Measurements from ENCODE around the gene LRRC32. TPM values are rescaled to one million over a fixed set of nuclear protein-coding genes. Genes with fewer than 3 reads are reported as not detected.

The LRRC32 gene
- total RNA-seq, 1 experiment from 2014 or later, result not detected

DNA sequence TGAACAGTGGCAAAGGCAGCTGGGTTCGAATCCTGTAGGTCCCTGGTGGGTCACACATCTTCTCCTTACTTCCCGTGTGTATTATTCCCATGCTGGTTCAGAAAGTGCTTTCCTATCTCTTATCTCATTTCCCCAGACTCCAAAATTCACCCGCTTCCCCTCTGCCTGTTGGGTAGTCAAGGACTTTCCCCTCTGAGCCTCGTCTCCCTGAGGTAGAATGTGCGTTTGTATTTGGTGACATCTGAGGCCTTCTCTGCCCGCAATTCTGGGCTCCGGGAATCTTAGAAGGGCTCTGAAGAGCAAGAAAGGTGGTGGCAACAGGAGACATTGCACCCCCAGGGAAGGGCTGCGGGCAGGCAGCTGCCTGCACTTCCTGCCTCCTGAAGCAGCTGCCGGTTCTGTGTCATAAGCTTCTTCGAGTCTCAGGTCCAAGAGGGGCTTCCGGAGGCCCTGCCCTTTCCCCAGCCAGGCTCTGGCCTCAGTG, 5.9 kb downstream of the LRRC32 start:
- DNase-seq (ENCODE audit: low spot score), result no peak

DNA sequence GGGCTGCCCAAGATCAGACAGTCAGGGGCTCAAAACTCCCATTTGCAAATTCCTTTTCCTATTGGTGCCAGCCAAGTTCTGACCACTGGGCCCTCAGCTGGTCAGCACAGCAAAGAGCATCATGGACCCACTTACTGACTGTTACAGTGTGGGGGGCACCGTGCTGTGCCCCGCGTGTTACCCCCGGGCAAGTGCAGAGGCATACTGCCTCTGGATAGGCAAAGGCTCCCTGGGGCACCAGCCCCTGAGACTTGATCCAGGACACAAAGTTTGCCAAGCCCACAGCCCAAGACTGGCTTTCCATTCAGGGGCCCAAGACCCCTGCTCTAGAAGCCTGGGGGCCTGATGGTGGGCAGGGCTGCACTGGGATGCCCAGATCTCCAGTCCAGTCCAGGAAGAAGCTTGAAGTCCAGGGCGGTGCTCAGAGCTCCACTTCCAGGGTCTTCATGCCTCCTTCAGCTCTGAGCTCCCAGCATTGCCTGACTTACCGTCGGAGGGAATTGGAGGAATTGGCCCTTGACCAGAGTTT, 6.6 kb downstream of the LRRC32 start:
- DNase-seq (ENCODE audit: low spot score), result no peak

DNA sequence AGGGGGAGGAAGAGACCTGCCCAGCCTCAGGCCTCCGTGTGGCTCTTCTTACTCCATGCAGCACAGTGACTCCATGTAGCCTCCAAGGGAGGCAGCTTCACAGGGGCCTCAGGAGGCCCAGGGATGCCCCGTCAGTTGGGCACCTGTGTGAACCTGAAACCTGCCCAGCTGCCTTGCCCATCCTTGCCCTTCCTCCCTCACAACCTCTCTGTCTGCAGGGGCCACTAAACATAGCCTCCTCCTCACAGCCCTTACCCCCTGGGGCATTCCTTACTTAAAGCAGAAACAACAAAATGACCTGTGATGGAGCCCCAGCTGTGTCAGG, 7.1 kb downstream of the LRRC32 start:
- no peak for DNase-seq (ENCODE audit: low spot score)

GRCh38 chr11:76662656-76663485, 7.7 kb downstream of the LRRC32 start:
- no peak for DNase-seq (ENCODE audit: low spot score)

DNA sequence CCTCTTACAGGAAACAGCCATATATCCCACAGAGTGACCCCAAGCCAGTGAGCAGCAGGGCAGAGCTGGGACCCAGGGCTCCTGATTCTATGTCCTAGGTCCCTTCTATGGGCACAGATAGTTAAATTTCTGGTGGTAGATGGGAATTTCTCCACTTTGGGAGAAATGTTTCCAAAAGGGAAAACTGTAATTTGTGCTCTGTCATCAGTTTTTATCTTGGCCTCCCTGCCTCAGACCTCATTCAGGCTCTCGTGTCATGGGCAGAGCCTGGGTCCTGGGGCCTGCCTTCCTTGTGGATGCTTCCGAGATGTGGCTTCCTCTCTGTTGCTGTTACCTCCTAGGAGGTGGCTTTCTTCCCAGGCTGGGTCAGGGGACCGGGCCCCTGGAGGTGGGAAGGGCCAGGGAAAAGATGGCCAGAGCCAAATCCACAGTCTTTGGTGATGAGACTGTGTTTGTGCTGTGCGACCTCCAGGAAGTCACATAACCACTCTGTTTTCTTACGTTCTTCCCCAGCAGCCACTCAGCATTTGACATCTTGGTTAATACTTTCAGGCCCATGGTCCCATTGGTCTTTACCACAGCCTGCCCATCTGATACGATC, 8.6 kb downstream of the LRRC32 start:
- DNase-seq (ENCODE audit: low spot score), result no peak

DNA sequence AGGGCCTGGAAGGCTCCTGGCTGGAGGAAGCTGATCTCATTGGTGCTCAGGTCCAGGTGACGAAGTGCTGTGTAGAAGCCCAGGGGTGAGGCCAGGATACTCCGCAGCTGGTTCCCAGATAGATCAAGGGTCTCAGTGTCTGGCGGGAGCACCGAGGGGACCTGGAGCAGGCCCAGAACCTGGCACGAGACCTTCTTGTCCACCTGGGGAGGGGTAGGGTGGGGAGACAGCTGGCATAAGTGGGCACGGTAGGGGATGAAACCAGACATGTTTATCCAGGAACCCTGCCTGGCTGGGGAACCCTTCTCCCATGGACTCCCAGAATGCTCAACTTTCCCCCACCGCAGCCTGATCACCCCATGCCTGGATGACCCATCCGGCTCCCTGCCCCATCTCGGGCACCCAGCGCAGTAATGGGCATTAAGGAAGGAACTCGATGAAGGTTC, 9.2 kb downstream of the LRRC32 start:
- DNase-seq (ENCODE audit: low spot score), result no peak

DNA sequence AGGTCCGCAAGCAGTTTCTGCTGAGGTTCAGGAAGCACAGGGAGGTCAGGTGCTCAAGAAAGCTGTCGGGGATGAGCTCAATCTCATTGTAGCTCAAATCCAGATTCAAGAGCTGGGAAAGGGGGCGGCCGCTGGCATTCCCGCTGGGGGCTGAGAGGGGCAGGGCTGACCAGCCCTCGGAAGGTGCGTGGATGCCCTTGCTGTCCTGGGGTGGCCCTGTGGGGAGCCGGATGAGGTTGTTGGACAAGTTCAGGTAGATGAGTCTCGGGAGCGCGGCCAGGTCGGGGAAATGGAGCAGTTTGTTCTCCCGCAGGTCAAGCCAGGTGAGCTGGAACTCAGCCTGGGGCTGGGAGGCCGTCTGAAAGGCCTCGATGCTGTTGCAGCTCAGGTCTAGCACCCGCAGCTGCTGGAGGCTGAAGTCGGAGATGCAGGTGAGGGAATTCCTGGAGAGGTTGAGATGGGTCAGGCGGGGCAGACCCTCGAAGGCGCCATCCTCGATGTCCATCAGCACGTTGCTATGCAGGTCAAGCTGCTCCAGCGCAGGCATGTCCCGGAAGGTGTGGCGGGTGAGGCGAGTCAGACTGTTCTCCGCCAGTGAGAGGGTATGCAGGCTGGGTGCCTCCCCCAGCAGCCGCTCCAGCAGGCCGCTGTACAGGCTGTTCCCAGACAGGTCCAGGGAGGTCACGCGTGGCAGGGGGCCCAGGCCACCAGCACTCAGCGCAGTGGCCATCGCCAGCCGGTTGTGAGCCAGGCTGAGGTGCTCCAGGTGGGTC, 9.8 kb downstream of the LRRC32 start:
- no peak for DNase-seq (ENCODE audit: low spot score)

- DNase-seq (ENCODE audit: low spot score), result no peak
Observed at GRCh38 chr11:76659672-76660532, 10.6 kb downstream of the LRRC32 start.

- no peak for DNase-seq (ENCODE audit: low spot score)
Observed at GRCh38 chr11:76658651-76659650, 11.6 kb downstream of the LRRC32 start.

DNA sequence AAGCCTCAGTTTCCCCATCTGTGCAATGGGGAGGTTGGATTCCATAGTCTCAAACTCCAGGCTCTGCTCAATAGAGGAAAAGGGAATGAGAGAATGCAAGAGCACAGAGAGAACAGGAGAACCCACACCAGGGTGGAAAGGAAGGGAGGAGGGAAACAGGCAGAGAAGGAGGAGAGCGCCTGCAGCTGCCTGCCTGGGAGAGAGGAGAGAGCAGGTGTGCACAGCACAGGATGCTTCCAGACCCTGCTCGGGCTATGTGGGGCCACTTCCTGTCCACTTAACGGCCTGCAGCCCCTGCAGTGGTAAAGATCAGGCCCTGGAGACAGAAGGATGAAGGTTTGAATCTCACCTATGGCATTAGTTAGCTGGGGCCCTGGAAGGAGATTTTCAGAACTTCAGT, 12.3 kb downstream of the LRRC32 start:
- no peak for DNase-seq (ENCODE audit: low spot score)

- DNase-seq (ENCODE audit: low spot score), result no peak
Observed at GRCh38 chr11:76657187-76658170, 13.1 kb downstream of the LRRC32 start.

GRCh38 chr11:76656571-76657081, 13.9 kb downstream of the LRRC32 start:
- DNase-seq (ENCODE audit: low spot score), result no peak

GRCh38 chr11:76656050-76656531, 14.5 kb downstream of the LRRC32 start:
- DNase-seq (ENCODE audit: low spot score), result no peak

- no peak for DNase-seq (ENCODE audit: low spot score)
Observed at GRCh38 chr11:76655501-76656049, 15.0 kb downstream of the LRRC32 start.

- no peak for DNase-seq (ENCODE audit: low spot score)
Observed at GRCh38 chr11:76654980-76655379, 15.6 kb downstream of the LRRC32 start.

- DNase-seq (ENCODE audit: low spot score), result no peak
Observed at GRCh38 chr11:76654298-76654851, 16.2 kb downstream of the LRRC32 start.

- no peak for DNase-seq (ENCODE audit: low spot score)
Observed at GRCh38 chr11:76653674-76654284, 16.8 kb downstream of the LRRC32 start.
